Stimulated activated CD4-positive, alpha-beta T cell treated with anti-CD3 and anti-CD28 coated beads, TNF-alpha, amount 100 ng/mL, for 1 hour (primary cell): ENCODE results near the gene RAB23.

Experiments
- DNase-seq, 3 donors: peaks; one replicate each; pipeline ENCODE4 v3.0.0-alpha.2; 2020; ENCODE audit warnings: low read depth in 3 of 3, low spot score in 1 of 3

The RAB23 gene

DNA sequence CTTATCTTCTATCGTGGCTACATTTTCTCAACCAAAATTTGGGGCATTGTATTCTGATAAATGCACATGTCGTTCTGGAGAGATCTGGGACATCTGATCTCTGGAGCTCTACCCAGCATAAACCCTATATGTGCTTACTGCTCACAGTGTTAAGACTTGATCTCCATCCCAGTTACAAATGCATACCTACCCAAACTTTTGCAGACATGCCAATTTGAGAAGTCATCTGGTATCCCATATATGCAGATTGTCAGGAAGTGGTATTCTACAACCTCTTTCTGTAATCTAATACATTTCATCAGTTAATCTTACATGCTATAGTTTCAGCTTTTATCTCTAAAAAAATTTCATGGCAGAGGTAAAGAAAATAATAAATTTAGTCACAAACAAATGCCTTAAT, 38.8 kb downstream of the RAB23 start:
- DNase-seq, result no peak

DNA sequence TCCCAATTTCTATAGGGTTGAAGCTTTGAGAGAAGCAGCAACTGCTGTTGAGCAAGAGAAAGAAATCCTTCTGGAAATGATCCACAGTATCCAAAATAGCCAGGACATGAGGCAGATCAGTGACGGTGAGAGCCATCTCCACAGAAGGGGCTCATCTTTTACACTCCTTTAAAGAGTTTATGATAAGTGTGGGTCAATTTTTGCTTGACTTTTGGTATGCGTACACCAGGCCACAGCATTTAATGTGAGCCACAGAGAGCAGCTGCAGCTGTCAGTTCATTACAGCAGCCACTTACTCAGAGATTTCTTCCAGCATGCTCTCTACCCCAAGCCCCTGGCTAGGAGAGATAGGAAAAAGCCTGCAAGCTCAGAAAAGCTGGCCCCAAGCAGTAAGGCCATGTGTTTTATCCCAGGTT, 40.1 kb downstream of the RAB23 start:
- DNase-seq, result no peak

DNA sequence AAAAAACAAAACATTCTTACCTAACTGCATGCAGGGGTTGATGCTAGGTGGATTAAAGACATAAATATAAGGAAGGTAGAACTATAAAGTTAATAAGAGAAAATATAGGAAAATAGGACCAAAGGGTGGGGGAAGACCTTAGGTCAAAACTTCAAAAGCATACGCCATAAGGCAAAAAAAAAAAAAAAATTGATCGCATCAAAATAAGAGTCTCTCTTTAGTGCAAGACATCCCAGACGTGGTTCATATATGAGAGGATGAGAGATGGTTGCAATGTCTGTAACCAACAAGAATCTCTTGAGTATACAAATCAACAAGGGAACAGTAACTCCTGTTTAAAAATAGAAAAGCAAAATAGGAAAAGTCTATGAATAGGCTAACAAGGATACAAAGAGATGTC, 41.5 kb downstream of the RAB23 start:
- no peak for DNase-seq

DNA sequence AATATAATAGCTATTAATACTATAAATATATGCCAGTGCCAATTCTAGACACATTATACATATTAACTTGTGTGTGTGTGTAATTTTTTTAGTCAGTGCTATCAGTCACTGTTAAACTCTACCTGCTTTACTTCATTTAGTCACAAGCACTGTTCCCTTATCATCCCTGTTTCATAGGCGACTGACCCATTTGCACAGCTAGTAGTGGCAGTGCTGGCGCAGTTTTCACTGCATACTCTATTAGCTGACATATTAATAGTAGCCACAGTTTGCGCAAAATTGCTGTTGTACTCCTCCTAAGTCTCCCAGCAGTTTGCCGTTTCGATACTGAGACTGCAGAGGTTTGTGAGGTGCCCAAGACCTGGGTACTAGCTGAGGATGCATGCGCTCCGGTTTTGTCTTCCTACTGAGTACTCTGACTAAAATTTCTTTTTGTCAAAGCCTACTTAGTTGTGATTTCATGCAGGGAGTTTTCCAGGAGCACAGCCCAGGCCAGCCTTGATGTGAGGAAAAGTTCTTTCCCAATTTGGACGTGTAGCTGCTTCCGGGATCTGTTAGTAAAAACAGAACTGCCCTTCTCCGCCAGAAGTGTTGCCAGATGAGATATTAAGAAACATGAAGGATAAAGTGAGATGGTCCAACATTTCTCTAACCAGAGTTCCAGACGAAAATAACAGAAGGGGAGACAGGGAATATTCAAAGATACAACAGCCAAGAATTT, 44.4 kb downstream of the RAB23 start:
- DNase-seq, result no peak

DNA sequence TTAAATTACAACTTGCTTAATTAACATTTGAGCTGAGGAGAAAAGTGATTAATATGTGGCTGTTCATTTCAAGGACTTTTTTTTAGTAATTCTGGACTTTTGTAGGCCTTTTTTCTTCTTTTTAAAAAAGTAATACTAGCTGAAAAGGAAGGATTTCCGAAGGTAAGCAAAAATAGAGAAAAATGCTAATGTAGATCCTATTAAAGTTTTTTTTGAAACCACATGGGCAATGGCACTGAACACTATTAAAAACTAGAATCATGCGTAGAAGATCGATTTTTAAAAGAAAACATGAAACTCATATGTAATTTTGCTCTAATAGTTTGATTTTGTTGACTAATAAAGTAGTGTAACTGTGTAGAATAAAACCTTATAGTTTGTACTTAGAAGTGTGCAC, 47.6 kb downstream of the RAB23 start:
- no peak for DNase-seq

DNA sequence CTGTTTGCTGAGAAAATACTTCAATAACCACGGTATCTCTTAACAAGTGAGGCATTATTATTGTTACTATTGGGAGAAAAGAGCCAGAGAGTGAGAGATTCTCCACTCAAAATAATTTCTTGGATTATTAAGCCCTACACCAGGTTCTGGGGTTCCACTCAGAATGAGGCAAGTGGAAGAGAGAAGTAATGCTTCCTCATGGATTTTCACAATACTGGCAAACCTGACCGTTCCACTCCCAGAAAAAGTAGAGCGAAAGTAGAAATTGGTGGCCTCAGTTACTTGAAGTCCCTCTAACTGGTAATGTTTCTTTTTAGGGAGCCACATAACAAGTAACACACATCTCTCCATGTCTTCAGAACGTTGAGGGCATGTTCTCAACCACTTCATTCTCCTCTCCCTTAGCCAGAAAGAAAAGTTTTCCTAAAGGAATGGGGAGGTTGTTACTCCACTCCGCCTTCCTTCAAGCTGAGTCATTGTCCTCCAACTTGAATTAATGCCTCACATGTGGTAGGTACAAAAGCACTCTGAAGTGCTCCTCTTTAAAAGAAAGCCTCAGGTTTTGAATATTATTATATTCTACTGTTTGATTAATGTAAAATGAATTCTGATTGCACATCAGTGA, 48.1 kb downstream of the RAB23 start:
- DNase-seq, result no peak

DNA sequence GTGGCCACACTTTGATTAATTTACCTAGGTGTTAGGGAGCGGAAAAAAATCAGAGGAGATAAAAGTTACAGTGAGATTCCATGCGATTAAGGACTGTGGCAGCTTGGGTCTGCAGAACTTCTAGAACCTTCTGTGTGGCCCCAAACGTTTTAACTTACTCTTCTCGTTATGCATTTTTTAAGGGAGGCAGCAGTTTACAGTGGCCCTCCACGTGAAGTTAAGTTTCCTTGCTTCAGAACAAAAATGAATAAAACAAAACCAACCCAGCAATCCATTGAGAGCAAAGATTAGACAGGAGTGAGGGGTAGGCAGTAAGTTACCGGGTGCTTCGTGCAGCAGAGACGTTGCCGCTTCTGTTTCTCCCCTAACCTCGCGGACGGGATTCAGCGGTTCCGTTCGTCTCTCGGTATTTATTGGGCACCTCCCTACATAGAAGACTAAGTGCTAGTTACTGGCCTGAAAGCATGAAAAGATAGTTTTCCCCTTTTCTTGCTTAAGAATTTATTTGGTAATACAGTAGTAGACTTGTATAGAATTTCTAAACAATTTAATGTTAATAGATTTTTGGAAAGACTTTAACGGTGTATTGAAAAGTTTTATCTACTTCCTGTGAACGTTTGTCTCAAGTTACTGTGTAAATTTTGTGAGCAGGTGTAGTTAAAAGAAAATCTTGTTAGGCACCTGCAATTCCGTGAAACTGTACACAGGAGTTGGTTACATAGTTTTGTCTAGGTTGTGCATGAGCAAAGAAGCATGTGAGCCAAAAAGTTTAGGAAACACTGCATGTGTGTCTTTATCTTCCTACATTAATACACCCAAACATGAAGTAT, 48.8 kb downstream of the RAB23 start:
- DNase-seq, result peak in 1 of 3 donors; percentile 14

DNA sequence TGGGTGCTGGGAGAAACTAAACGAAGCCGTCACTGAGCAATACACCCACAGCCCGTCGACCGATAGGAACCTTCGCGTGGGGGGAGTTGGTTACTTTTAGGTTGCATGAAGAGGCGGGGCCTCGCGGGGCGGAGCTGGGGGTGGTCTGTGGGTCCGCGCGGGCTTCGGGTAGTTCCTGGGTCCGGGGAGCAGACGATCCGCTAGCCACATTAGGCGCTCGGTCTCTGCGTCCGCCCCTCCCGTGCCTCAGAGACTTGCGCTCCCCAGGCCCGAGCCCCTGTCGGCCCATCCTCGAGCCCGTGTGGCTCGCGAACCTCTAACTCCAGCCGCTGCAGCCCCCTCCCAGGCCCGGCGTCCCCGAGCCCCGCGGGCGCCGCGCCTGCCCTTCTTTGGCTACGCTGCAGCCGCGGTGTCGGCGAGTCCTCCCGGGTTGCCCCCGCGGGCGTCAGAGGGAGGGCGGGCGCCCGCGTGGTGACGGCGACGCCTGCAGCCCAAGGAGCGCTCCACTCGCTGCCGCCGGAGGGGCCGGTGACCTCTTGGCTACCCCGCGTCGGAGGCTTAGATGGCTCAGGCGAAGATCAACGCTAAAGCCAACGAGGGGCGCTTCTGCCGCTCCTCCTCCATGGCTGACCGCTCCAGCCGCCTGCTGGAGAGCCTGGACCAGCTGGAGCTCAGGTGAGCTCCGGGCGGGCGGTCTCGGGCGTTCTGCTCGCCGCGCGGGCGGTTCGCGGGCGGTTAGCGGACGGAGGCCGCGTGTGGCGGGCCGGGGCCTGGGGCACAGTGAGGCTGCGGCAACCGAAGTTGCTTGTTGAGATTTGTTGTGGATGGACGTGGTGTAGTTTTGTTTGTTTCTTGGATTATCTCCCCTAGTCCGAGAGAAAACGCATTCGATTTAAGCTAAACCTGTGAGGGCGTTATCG, 49.7 kb downstream of the RAB23 start, which contains the start of gene BAG2:
Gene BAG2, plus strand, starts transcription at position 191 of the 920 bp plus-strand sequence. Its CDS starts 372 bp downstream, at position 563.
- peak; percentile 57 to 80 (median 60) for DNase-seq

DNA sequence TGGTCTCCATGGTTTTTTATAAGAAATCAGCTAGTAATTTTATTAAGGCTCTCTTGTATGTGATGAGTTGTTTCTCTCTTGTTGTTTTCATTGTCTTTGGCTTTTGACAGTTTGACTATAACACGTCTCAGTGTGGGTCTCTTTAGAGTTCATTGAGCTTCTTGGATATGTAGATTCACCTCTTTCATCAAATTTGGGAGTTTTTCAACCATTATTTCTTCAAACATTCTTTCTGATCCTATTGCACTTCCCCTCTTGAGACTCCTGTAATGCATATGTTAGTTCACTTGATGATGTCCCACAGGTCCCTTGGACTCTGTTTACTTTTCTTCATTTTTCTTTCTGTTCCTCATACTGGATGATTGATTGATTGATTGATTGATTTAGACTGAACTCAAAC, 57.0 kb downstream of the RAB23 start:
- no peak for DNase-seq

DNA sequence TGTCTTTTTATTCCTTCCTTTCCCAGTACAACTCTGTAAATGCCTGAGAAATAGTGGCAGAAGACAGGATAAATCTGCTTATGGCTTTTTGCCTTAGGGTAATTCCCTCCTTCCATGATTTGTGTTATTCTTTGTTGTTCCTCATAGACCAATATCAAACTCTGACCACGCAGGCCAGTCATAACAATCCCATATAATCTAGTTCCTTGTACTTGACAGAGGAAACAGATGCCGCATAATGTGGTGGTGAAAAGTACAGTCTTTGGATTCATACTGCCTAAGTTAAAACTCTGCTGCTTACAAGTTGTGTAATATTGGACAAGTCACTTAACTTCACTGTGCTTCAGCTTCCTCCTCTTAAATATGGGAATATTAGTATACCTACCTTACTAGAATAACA, 58.2 kb downstream of the RAB23 start:
- DNase-seq, result no peak

DNA sequence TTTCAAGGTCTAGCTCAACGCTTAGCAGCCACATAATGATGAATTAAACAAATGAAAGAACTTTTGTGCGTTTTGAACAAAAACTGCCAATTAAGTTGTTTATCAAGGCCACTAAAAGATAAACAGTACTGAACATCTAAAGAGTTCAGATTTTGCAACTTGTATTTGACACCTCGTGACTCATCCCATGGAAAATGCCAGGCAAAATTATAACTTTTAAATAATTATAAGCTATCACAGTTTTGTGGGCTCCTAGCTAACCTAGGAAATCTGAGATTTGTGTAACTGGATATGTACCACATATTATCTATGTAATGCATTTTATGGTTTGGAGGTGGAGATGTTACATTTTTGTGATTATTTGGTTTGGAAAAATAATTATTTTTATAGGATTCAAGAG, 59.6 kb downstream of the RAB23 start:
- no peak for DNase-seq

DNA sequence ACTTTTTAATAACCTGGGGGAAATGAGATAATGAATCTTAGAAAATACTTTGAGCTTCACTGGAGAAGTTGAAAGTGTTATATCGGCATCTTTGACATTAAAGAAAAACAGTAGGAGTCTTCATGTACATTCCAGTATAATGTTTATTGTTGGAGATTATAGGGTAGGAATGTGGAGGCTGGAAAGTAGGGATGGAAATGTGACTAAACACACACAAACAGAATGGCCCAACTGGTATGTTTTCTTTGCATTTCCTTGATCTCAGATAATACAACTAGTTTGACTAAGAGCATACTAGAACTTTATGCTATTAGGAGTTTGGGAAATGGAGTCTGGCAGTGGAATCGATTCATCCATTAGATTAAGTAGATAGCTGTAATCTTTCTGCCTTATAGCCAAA, 60.1 kb downstream of the RAB23 start:
- no peak for DNase-seq

DNA sequence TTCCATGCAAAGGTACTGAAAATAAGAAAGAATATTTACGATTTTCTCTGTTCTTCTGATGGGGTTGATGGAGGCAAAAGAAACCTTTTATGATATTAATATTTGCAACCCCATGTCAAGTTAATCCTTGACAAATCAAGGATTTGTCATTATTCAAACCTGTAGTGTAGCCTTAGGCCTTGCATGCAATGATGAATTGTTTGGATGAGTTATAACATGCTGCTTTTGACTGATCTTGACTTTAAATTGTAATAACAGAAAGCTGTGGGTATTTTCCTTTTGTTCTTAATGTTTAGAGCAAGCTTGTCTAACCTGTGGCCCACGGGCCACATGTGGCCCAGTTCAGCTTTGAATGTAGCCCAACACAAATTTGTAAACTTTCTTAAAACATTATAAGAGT, 63.0 kb downstream of the RAB23 start:
- DNase-seq, result no peak

DNA sequence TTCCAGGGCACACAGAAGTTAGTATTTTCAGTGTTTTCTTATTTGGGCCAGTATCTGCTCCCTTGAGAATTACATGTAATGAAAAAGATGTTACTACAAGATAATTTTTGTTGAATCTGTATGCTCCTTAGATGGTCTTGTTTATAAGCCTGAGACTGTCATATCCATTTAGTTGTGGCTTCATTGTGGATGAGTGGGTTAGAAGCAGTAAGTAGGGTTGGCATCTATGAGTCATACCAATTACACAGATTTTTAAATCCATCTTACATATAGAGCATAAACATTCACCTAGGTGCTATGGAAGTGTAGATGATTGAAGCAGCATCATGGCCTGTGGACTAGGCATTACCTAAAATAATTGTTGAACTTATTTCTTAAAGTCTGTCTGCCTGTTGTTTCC, 63.4 kb downstream of the RAB23 start:
- no peak for DNase-seq

DNA sequence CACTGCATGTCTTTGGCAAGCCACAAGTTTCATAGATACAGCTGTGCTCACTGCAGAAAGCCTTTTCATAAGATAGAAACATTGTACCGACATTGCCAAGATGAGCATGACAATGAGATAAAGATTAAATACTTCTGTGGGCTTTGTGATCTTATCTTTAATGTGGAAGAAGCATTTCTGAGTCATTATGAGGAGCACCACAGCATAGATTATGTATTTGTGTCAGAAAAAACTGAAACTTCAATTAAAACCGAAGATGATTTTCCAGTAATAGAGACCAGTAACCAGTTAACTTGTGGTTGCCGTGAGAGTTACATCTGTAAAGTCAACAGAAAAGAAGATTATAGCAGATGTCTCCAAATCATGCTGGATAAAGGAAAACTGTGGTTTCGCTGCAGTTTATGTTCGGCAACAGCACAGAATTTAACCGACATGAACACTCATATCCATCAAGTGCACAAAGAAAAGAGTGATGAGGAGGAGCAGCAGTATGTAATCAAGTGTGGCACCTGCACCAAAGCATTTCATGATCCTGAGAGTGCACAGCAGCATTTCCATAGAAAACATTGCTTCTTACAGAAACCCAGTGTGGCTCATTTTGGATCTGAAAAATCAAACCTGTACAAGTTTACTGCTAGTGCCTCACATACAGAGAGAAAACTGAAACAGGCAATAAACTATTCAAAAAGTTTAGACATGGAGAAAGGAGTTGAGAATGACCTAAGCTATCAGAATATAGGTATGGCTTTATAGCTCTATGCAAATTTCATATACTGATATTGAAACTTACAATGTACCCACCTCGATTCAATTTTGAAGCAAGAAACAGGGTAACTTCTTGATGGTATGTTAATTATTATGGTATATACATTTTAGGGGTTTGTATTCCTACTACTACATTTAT, 73.9 kb downstream of the RAB23 start:
- no peak for DNase-seq

DNA sequence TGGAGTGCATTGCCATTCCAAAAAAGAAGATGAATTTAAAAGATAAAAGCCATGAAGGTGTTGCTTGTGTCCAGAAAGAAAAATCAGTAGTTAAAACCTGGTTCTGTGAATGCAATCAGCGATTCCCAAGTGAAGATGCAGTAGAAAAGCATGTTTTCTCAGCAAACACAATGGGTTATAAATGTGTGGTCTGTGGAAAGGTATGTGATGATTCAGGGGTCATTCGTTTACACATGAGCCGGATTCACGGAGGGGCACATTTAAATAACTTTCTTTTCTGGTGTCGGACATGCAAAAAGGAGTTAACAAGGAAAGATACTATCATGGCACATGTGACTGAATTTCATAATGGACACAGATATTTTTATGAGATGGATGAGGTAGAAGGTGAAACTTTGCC, 74.7 kb downstream of the RAB23 start:
- no peak for DNase-seq

DNA sequence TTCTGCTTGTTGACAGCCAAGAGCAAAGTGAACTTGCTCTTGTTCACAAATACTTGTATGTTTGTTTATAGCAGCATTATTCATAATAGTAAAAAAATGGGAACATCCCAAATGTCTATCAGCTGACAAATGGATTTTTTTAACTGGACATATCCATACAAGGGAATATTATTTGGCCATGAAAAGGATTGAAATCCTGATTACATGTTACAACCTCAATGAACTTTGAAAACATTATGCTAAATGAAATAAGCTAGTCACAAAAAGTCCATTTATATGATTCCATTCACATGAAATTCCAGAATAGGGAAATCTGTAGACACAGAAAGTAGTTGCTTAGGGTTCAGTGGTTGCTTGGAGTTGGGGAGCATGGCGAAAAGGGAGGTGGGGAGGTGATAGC, 78.4 kb downstream of the RAB23 start:
- DNase-seq, result no peak

DNA sequence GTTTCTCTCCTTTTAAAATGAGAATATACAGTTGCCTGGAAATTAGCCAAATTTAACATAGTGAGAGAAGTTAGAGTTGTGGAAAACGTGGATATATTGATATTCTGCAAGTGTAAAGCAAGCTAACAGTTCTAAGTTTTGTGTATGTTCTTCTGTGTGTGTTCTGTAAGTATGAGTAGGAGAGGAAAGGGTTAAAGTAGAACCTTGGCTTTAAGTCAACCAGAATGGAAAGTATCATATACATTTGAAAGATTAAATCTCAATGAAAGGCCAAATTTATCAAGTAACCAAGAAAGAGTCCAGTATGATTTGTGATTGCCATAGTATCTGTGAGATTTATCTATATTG, 80.0 kb downstream of the RAB23 start:
- no peak for DNase-seq

DNA sequence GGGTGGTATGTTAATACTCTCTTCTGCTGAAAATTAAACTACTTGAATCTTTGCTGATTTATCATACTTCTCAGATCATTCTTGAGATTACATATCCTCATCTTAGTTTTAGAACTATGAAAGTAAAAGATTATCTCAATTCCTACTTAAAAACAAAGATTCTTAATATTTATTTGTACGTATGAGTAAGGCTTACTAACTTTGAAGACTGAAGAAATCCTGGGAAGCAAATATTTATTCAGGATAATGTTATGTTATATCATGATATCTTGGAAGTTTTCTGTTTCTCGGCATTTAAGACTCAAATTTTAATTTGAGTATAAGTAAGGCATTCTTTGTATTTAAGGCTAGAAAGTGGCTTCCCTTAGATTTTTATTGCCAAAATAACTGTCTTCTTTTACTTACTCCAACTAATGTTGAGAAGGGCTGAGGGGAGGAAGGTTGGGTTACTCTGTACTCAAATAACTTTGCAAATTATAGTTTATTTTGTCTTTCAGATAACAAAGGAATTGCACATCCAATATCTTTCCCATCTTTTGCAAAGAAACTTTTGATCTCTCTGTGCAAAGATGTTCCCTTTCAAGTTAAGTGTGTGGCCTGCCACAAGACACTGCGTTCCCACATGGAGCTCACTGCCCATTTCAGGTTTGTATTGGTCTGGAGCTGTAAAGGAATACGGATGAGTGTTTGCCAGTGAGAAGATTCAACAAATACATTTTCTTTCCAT, 80.5 kb downstream of the RAB23 start:
- no peak for DNase-seq
